GM18526 (cell line): ENCODE measurements around the gene DOK7.

Experiments used
- POLR2A ChIP-seq: IDR thresholded peaks from 3 replicates; pipeline ENCODE4 v1.6.1; 2011; ENCODE audit not compliant: insufficient read length; ENCODE audit errors: extremely low read depth

DOK7 gene

GRCh38 chr4:3524349-3524748, 61.2 kb downstream of the DOK7 start:
- TF ChIP-seq POLR2A = no peak

- TF ChIP-seq POLR2A = no peak
Measured at GRCh38 chr4:3524920-3525319, 61.8 kb downstream of the DOK7 start.

- no peak for TF ChIP-seq POLR2A
Measured at GRCh38 chr4:3525532-3526430, 62.7 kb downstream of the DOK7 start.

GRCh38 chr4:3526456-3526855, 63.4 kb downstream of the DOK7 start:
- TF ChIP-seq POLR2A = no peak

GRCh38 chr4:3527101-3527913, 64.2 kb downstream of the DOK7 start:
- TF ChIP-seq POLR2A = no peak

GRCh38 chr4:3527914-3528876, 65.1 kb downstream of the DOK7 start:
- no peak for TF ChIP-seq POLR2A

GRCh38 chr4:3529363-3529762, 66.3 kb downstream of the DOK7 start:
- TF ChIP-seq POLR2A = no peak

GRCh38 chr4:3530051-3530450, 66.9 kb downstream of the DOK7 start:
- no peak for TF ChIP-seq POLR2A

- no peak for TF ChIP-seq POLR2A
Measured at GRCh38 chr4:3530663-3531254, 67.7 kb downstream of the DOK7 start.

- TF ChIP-seq POLR2A = no peak
Measured at GRCh38 chr4:3531318-3531878, 68.3 kb downstream of the DOK7 start.

- TF ChIP-seq POLR2A = peak; percentile 97
Measured at GRCh38 chr4:3531879-3532750, 69.0 kb downstream of the DOK7 start, which contains the start of gene LRPAP1. Gene LRPAP1, minus strand, starts transcription at chr4:3532422. Its CDS starts 10 bp downstream, at chr4:3532412.

GRCh38 chr4:3532751-3533422, 69.8 kb downstream of the DOK7 start:
- no peak for TF ChIP-seq POLR2A

- no peak for TF ChIP-seq POLR2A
Measured at GRCh38 chr4:3533423-3533820, 70.3 kb downstream of the DOK7 start.
